Glutamatergic neuron (in vitro differentiated cells): Measurements from ENCODE around the gene NEK6. TPM values are rescaled to one million over a fixed set of nuclear protein-coding genes. Genes with fewer than 3 reads are reported as not detected.
A peak's percentile ranks its signal among the peaks of the same experiment; 100 is the strongest.

Experiments
- DNase-seq: peaks from one replicate; pipeline ENCODE4 v3.0.0; 2022
- H3K27ac Mint-ChIP-seq: one replicate; pipeline ENCODE4 v1.8.0; 2020; ENCODE audit warnings: mild to moderate bottlenecking, mixed read lengths, inconsistent platforms; ENCODE audit not compliant: unreplicated experiment
- H3K27me3 Mint-ChIP-seq: one replicate; pipeline ENCODE4 v1.8.0; 2020; ENCODE audit warnings: mild to moderate bottlenecking, moderate library complexity, mixed read lengths, inconsistent platforms; ENCODE audit not compliant: unreplicated experiment
- H3K36me3 Mint-ChIP-seq: one replicate; pipeline ENCODE4 v1.8.0; 2020; ENCODE audit warnings: mild to moderate bottlenecking, mixed read lengths, inconsistent platforms; ENCODE audit not compliant: unreplicated experiment
- H3K4me1 Mint-ChIP-seq: one replicate; pipeline ENCODE4 v1.8.0; 2020; ENCODE audit warnings: mild to moderate bottlenecking, low read depth, mixed read lengths, inconsistent platforms; ENCODE audit not compliant: unreplicated experiment
- H3K4me3 Mint-ChIP-seq: one replicate; pipeline ENCODE4 v1.8.0; 2020; ENCODE audit warnings: mild to moderate bottlenecking, mixed read lengths, inconsistent platforms; ENCODE audit not compliant: unreplicated experiment
- H3K9me3 Mint-ChIP-seq: one replicate; pipeline ENCODE4 v1.8.0; 2020; ENCODE audit warnings: mild to moderate bottlenecking, moderate library complexity, mixed read lengths, inconsistent platforms; ENCODE audit not compliant: unreplicated experiment
- CTCF ChIP-seq: fragments of 200-600 bp; sonication (generic); IDR thresholded peaks from one replicate; pipeline ENCODE4 v1.5.0; 2021; ENCODE audit not compliant: partially characterized antibody, unreplicated experiment
- total RNA-seq: library from RNA; stranded (reverse); fragmentation: NEBNext Ultra II Directional; extraction: Animal tissue kit (Norgen Biotek cat#: 25700); gene quantifications from one replicate; pipeline ENCODE4 v1.2.1, GENCODE V29; 2021; ENCODE audit not compliant: unreplicated experiment

Gene NEK6
- total RNA-seq, 1 donor from 2014 or later: 5.4 TPM

- no peaks in the 10 kb centered on the region for H3K9me3 Mint-ChIP-seq
- no peak for DNase-seq
- H3K4me3 Mint-ChIP-seq: no peak overlapping the region
- peaks cover 4% of the 10 kb centered on the region for H3K27me3 Mint-ChIP-seq
- peaks cover 13% of the 10 kb centered on the region for H3K4me1 Mint-ChIP-seq
- TF ChIP-seq CTCF: no peak
- no peak overlapping the region for H3K27ac Mint-ChIP-seq
- no peaks in the 10 kb centered on the region for H3K36me3 Mint-ChIP-seq
Measured at GRCh38 chr9:124272979-124273378, 15.2 kb downstream of the NEK6 start.

GRCh38 chr9:124273427-124274160, 15.8 kb downstream of the NEK6 start:
- H3K27ac Mint-ChIP-seq: peak overlapping the region; percentile 22
- H3K9me3 Mint-ChIP-seq: no peaks in the 10 kb centered on the region
- H3K36me3 Mint-ChIP-seq: no peaks in the 10 kb centered on the region
- peaks cover 4% of the 10 kb centered on the region for H3K27me3 Mint-ChIP-seq
- TF ChIP-seq CTCF: no peak
- no peak for DNase-seq
- H3K4me1 Mint-ChIP-seq: peaks cover 13% of the 10 kb centered on the region
- H3K4me3 Mint-ChIP-seq: no peak overlapping the region

GRCh38 chr9:124274226-124274625, 16.5 kb downstream of the NEK6 start:
- H3K27me3 Mint-ChIP-seq: peaks cover 4% of the 10 kb centered on the region
- H3K36me3 Mint-ChIP-seq: no peaks in the 10 kb centered on the region
- H3K27ac Mint-ChIP-seq: no peak overlapping the region

GRCh38 chr9:124274738-124275137, 17.0 kb downstream of the NEK6 start:
- Mint-ChIP-seq H3K27me3 (peaks cover 4% of the 10 kb centered on the region), H3K9me3 (peaks cover 3% of the 10 kb centered on the region), H3K36me3 (no peaks in the 10 kb centered on the region), H3K27ac (no peak overlapping the region), H3K4me1 (peaks cover 11% of the 10 kb centered on the region), H3K4me3 (no peak overlapping the region)
- no peak for TF ChIP-seq CTCF
- DNase-seq: no peak

More at GRCh38 chr9:124274226-124274625, 16.5 kb downstream of the NEK6 start:
- Mint-ChIP-seq H3K9me3 (no peaks in the 10 kb centered on the region), H3K4me1 (peaks cover 11% of the 10 kb centered on the region), H3K4me3 (no peak overlapping the region)
- TF ChIP-seq CTCF: no peak
- no peak for DNase-seq

DNA sequence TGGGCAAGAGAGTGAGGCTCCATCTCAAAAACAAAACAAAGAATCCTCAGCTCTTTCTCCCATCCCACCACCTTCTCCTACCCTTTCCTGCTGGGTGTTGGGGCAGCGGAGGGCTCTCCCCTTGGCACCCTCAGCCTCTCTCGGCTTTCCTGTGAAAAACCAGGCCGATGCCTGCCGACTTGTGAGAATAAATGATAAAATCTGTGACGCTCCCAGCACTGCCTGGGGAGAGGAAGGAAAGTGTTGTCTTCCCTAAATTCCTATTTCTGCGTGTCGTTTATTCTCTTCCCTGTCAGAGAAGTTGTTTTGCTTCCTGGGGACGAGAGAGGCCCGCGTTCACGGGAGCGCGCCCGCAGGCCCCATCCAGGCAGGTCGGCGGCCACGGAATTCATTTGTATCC, 19.7 kb downstream of the NEK6 start:
- H3K27me3 Mint-ChIP-seq: peaks cover 4% of the 10 kb centered on the region
- no peak for TF ChIP-seq CTCF
- peaks cover 1% of the 10 kb centered on the region for H3K4me1 Mint-ChIP-seq
- H3K27ac Mint-ChIP-seq: no peak overlapping the region
- no peaks in the 10 kb centered on the region for H3K36me3 Mint-ChIP-seq
- H3K4me3 Mint-ChIP-seq: no peak overlapping the region
- DNase-seq: no peak
- peaks cover 4% of the 10 kb centered on the region for H3K9me3 Mint-ChIP-seq
